ENCODE results near the gene RRAGC. TPM values are rescaled to one million over a fixed set of nuclear protein-coding genes. Genes with fewer than 3 reads are reported as not detected.
A peak's percentile ranks its signal among the peaks of the same experiment; 100 is the strongest.

Gene RRAGC
- total RNA-seq, 1 donor from 2014 or later, result 6.2 TPM

GRCh38 chr1:38834937-38835827, 24.4 kb downstream of the RRAGC start:
- no peak for DNase-seq (ENCODE audit: low spot score in 2 of 2)
- Histone ChIP-seq H3K9me3 (no peaks in the 10 kb centered on the region), H3K27ac (no peak overlapping the region), H3K27me3 (no peaks in the 10 kb centered on the region), H3K36me3 (peaks cover 17 to 27% of the 10 kb centered on the region in 2 donors), H3K4me3 (no peak overlapping the region), H3K4me1 (no peaks in the 10 kb centered on the region)
- TF ChIP-seq CTCF (IDR thresholded peaks at IDR 0.05), result peak; percentile 45 to 74 (median 72)
- intact Hi-C loops (cut with DNase I), result no loop called here

- H3K27me3 ChIP-seq, result no peaks in the 10 kb centered on the region
- no peak for TF ChIP-seq CTCF (IDR thresholded peaks at IDR 0.05)
These were observed 25.3 kb downstream of the RRAGC start for GRCh38 chr1:38834221-38834782.

GRCh38 chr1:38833146-38833545, 26.4 kb downstream of the RRAGC start:
- intact Hi-C loops (cut with DNase I), result no loop called here
- no peak for TF ChIP-seq CTCF (IDR thresholded peaks at IDR 0.05)
- Histone ChIP-seq H3K27me3 (no peaks in the 10 kb centered on the region), H3K4me3 (no peak overlapping the region), H3K4me1 (no peaks in the 10 kb centered on the region), H3K27ac (no peak overlapping the region), H3K36me3 (peaks cover under 1 to 7% of the 10 kb centered on the region in 2 donors), H3K9me3 (no peaks in the 10 kb centered on the region)
- DNase-seq (ENCODE audit: low spot score in 2 of 2), result no peak

More at GRCh38 chr1:38834221-38834782, 25.3 kb downstream of the RRAGC start:
- Histone ChIP-seq H3K9me3 (no peaks in the 10 kb centered on the region), H3K27ac (no peak overlapping the region), H3K4me3 (no peak overlapping the region), H3K4me1 (no peaks in the 10 kb centered on the region), H3K36me3 (peaks cover 12 to 19% of the 10 kb centered on the region in 2 donors)
- intact Hi-C loops (cut with DNase I), result no loop called here
- no peak for DNase-seq (ENCODE audit: low spot score in 2 of 2)

- Histone ChIP-seq H3K4me3 (no peak overlapping the region), H3K9me3 (no peaks in the 10 kb centered on the region), H3K4me1 (no peaks in the 10 kb centered on the region), H3K27me3 (no peaks in the 10 kb centered on the region), H3K27ac (no peak overlapping the region), H3K36me3 (no peaks in the 10 kb centered on the region)
- TF ChIP-seq CTCF (IDR thresholded peaks at IDR 0.05), result no peak
- intact Hi-C loops (cut with DNase I), result no loop called here
- no peak for DNase-seq (ENCODE audit: low spot score in 2 of 2)
These were observed 27.2 kb downstream of the RRAGC start for GRCh38 chr1:38832370-38832734.

GRCh38 chr1:38831731-38832369, 27.7 kb downstream of the RRAGC start:
- no peak for DNase-seq (ENCODE audit: low spot score in 2 of 2)
- H3K27ac ChIP-seq, result no peak overlapping the region
- H3K27me3 ChIP-seq, result no peaks in the 10 kb centered on the region
- intact Hi-C loops (cut with DNase I), result no loop called here
- no peak overlapping the region for H3K4me3 ChIP-seq
- H3K4me1 ChIP-seq, result no peaks in the 10 kb centered on the region
- no peaks in the 10 kb centered on the region for H3K36me3 ChIP-seq
- no peaks in the 10 kb centered on the region for H3K9me3 ChIP-seq
- TF ChIP-seq CTCF (IDR thresholded peaks at IDR 0.05), result no peak
